OCI-LY1 (cell line): ENCODE results near the gene MYO5B.

Experiments
- H2AFZ ChIP-seq: fragments of 200-600 bp; sonication (generic), shearing (Covaris generic); 2 replicates; pipeline ENCODE4 v1.6.0; 2014; ENCODE audit warnings: antibody characterized with exemption, mild to moderate bottlenecking, low read length
- H3F3A ChIP-seq: fragments of 200-600 bp; sonication (generic), shearing (Covaris generic); 2 replicates; pipeline ENCODE4 v1.6.0; 2014; ENCODE audit warnings: mild to moderate bottlenecking, antibody characterized with exemption, low read length, moderate library complexity; ENCODE audit not compliant: insufficient read depth
- H3K27ac ChIP-seq: fragments of 200-600 bp; sonication (generic); 2 replicates; pipeline ENCODE4 v1.5.1; 2014; ENCODE audit warnings: low read length, mixed run types, mild to moderate bottlenecking, low read depth; ENCODE audit not compliant: poor library complexity, severe bottlenecking
- H3K27me3 ChIP-seq: fragments of 200-600 bp; sonication (generic); 2 replicates; pipeline ENCODE4 v1.6.0; 2014; ENCODE audit warnings: antibody characterized with exemption, mild to moderate bottlenecking, low read length, moderate library complexity; ENCODE audit not compliant: insufficient read depth
- H3K36me3 ChIP-seq: fragments of 200-600 bp; sonication (generic); 2 replicates; pipeline ENCODE4 v1.6.1; 2014; ENCODE audit warnings: mild to moderate bottlenecking, antibody characterized with exemption, low read length, moderate library complexity, mixed read lengths; ENCODE audit not compliant: insufficient read depth
- H3K4me1 ChIP-seq: fragments of 200-600 bp; sonication (generic); 2 replicates; pipeline ENCODE4 v1.5.1; 2014; ENCODE audit warnings: mild to moderate bottlenecking, low read length, moderate library complexity; ENCODE audit not compliant: insufficient read depth, severe bottlenecking
- H3K4me2 ChIP-seq: fragments of 200-600 bp; sonication (generic), shearing (Covaris generic); 2 replicates; pipeline ENCODE4 v1.6.1; 2014; ENCODE audit warnings: low read length
- H3K4me3 ChIP-seq: fragments of 200-600 bp; sonication (generic); 2 replicates; pipeline ENCODE4 v1.5.1; 2014; ENCODE audit warnings: low read length, low read depth, mild to moderate bottlenecking, mixed read lengths; ENCODE audit not compliant: poor library complexity, severe bottlenecking
- H3K79me2 ChIP-seq: fragments of 200-600 bp; shearing (Covaris generic); 2 replicates; pipeline ENCODE4 v1.6.1; 2016; ENCODE audit warnings: mixed run types, low read length, mixed read lengths; ENCODE audit not compliant: insufficient read depth
- H3K9ac ChIP-seq: fragments of 200-600 bp; sonication (generic), shearing (Covaris generic); 2 replicates; pipeline ENCODE4 v1.6.1; 2014; ENCODE audit warnings: mild to moderate bottlenecking, low read length, mixed read lengths
- H3K9me2 ChIP-seq: fragments of 200-600 bp; sonication (generic), shearing (Covaris generic); 2 replicates; pipeline ENCODE4 v1.6.1; 2014; ENCODE audit warnings: low read depth, mild to moderate bottlenecking, low read length, mixed read lengths
- H3K9me3 ChIP-seq: fragments of 200-600 bp; shearing (Covaris generic); 2 replicates; pipeline ENCODE4 v1.6.1; 2014; ENCODE audit warnings: low read length, mixed read lengths
- H4K20me1 ChIP-seq: fragments of 200-600 bp; sonication (generic), shearing (Covaris generic); 2 replicates; pipeline ENCODE4 v1.6.0; 2016; ENCODE audit warnings: mild to moderate bottlenecking, low read length; ENCODE audit not compliant: insufficient read depth
- EZH2 ChIP-seq: fragments of 200-600 bp; sonication (generic), shearing (Covaris generic); IDR thresholded peaks from 2 replicates; pipeline ENCODE4 v1.8.0; 2017; ENCODE audit warnings: borderline replicate concordance, mixed run types, mild to moderate bottlenecking, antibody characterized with exemption, low read length, moderate library complexity, mixed read lengths
- TF ChIP-seq, protein P1 (sequence below): fragments of 200-600 bp; sonication (generic), shearing (Covaris generic); IDR thresholded peaks from 2 replicates; pipeline ENCODE4 v1.5.1; 2017; ENCODE audit warnings: mild to moderate bottlenecking, antibody characterized with exemption, low read length, moderate library complexity, mixed read lengths

The MYO5B gene

DNA sequence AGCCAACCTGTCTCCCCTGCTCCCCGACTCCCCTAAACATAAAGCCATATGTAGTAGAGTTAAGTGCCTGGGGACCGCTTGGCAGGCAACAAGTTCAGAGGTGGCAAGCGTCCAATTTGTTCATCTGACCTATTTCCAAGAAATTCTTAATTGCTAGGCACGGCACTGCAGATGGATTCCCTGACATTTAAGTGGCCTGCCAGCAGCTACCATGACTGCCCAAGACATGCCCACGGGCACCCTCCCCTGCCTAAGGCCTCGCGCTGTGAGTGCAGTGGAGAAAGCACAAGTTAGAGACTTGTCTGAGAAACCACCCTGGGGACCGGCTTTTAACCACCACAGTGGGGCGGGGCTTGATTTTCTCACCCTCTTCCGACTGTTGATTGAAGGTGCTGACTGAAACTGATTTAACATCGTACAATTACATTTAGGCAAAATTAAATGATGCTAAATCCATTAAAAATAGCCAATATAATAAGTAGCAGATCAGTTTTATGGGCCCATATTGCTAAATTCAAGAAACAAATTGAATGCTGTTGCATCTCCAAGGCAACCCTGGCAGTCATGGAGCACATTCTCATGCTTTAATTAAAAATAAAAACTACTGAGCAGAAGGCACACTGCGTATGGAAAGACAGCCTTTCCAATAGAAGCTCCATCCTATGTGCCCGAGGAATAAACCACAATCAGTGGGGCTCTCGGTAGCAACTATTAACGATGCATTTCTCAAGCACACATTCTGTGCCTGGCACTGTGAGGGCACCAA is 218.0 kb downstream of the MYO5B start:
- no peaks in the 10 kb centered on the region for H3K79me2 ChIP-seq

DNA sequence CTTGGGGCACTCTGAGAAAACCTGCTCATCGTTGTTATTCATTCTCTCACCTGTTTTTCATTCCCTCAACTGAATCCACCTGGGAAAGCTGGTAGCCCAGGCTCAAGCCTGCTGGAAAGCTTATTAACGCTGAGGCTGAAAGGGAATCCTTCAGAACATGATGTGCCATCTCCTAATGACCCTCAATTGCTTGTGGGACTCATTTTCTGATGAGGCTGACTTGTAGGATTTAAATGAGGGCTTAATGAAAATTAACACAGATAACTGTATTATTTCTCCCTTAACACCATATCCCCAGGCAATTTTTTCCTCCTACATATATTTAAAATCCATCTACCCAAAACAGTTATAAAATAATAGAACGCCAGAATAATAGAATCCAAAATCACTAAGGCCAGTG is 218.9 kb downstream of the MYO5B start:
- no peaks in the 10 kb centered on the region for H3K9me3 ChIP-seq
- H4K20me1 ChIP-seq = no peaks in the 10 kb centered on the region
- TF ChIP-seq, protein P1, sequence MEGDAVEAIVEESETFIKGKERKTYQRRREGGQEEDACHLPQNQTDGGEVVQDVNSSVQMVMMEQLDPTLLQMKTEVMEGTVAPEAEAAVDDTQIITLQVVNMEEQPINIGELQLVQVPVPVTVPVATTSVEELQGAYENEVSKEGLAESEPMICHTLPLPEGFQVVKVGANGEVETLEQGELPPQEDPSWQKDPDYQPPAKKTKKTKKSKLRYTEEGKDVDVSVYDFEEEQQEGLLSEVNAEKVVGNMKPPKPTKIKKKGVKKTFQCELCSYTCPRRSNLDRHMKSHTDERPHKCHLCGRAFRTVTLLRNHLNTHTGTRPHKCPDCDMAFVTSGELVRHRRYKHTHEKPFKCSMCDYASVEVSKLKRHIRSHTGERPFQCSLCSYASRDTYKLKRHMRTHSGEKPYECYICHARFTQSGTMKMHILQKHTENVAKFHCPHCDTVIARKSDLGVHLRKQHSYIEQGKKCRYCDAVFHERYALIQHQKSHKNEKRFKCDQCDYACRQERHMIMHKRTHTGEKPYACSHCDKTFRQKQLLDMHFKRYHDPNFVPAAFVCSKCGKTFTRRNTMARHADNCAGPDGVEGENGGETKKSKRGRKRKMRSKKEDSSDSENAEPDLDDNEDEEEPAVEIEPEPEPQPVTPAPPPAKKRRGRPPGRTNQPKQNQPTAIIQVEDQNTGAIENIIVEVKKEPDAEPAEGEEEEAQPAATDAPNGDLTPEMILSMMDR = no peak
- TF ChIP-seq EZH2 = no peak
- no peaks in the 10 kb centered on the region for H3K79me2 ChIP-seq
- H2AFZ ChIP-seq = no peak overlapping the region
- H3K27me3 ChIP-seq = no peaks in the 10 kb centered on the region; the same call in 1 of the 2 replicates
- H3K9ac ChIP-seq = no peak overlapping the region
- no peak overlapping the region for H3K27ac ChIP-seq
- no peak overlapping the region for H3K4me3 ChIP-seq
- H3K4me1 ChIP-seq = no peaks in the 10 kb centered on the region
- H3K9me2 ChIP-seq = no peaks in the 10 kb centered on the region
- H3F3A ChIP-seq = no peaks in the 10 kb centered on the region
- no peak overlapping the region for H3K4me2 ChIP-seq
- H3K36me3 ChIP-seq = no peaks in the 10 kb centered on the region

More for the DNA sequence above, 218.0 kb downstream of the MYO5B start:
- Histone ChIP-seq H3K4me1 (no peaks in the 10 kb centered on the region), H3K27me3 (no peaks in the 10 kb centered on the region; the same call in 1 of the 2 replicates), H2AFZ (no peak overlapping the region), H3K9me3 (no peaks in the 10 kb centered on the region), H3K36me3 (no peaks in the 10 kb centered on the region), H4K20me1 (no peaks in the 10 kb centered on the region), H3K4me2 (no peak overlapping the region), H3K9ac (no peak overlapping the region), H3K9me2 (no peaks in the 10 kb centered on the region), H3K27ac (no peak overlapping the region), H3K4me3 (no peak overlapping the region), H3F3A (no peaks in the 10 kb centered on the region)
- no peak for TF ChIP-seq EZH2
- TF ChIP-seq, protein P1 = no peak

DNA sequence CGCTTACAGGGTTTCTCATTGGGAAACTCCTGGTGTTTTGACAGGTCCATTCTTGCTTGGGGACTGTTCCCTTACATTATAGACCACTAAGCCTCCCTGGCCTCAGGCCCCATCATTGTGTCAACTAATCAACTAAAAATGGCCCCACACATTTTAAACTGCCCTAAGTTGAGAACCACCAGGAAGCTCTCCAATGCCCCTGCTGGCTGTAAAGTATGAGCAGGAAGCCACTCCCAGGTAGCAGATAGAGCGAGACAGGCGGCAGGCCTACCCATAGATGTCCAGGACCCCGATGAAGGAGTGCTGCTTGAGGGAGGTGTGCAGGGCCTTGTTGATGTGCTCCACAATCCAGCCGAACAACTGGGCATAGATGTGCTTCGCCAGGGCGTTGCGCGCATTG is 220.9 kb downstream of the MYO5B start:
- no peaks in the 10 kb centered on the region for H3K9me2 ChIP-seq
- no peaks in the 10 kb centered on the region for H4K20me1 ChIP-seq
- no peak overlapping the region for H2AFZ ChIP-seq
- no peaks in the 10 kb centered on the region for H3K36me3 ChIP-seq
- no peak overlapping the region for H3K27ac ChIP-seq
- no peaks in the 10 kb centered on the region for H3K79me2 ChIP-seq
- H3K9ac ChIP-seq = no peak overlapping the region
- H3K27me3 ChIP-seq = no peaks in the 10 kb centered on the region; the same call in 1 of the 2 replicates
- no peak overlapping the region for H3K4me2 ChIP-seq
- no peaks in the 10 kb centered on the region for H3K9me3 ChIP-seq
- no peak for TF ChIP-seq EZH2
- TF ChIP-seq, protein P1 = no peak
- H3K4me3 ChIP-seq = no peak overlapping the region
- no peaks in the 10 kb centered on the region for H3F3A ChIP-seq
- no peaks in the 10 kb centered on the region for H3K4me1 ChIP-seq
